DMS53 treated with DMSO at 0.1 percent for 48 hours (cell line): ENCODE results near the gene COX6B1.
"Not testable (repeated sequence)": the region's sequence is repeated elsewhere in the genome, so short reads cannot be mapped to it uniquely, and the experiment has no call there.

Source experiments
- DNase-seq: peaks from one replicate; lab custom pipeline; 2025; ENCODE audit not compliant: unreplicated experiment; lab: John Stamatoyannopoulos, UW

The COX6B1 gene

DNA sequence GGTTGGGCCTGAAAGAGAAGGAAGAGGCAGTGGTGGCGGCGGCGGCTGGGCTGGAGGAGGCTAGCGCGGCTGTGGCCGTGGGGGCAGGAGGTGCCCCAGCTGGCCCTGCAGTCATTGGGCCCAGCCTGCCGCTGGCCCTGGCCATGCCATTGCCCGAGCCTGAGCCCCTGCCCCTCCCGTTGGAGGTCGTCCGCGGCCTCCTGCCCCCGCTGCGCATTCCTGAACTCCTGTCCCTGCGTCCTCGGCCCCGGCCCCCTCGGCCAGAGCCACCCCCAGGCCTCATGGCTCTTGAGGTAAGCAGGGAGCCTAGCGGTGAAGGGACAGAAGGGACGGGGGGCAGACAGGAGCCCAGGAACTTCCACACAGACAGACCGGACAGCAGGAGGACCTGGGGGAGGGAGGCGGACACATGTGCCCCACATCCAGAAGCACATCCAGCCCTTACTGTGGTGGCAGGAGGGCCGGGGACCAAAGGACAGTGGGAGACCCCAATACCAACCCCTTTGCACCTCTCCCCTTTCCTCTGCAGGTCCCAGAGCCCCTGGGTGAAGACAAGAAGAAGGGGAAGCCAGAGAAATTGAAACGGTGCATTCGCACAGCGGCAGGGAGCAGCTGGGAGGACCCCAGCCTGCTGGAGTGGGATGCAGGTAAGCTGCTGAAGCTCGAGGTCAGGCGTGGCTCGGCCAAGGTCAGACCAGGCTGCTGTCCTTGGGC is 14.2 kb upstream of the COX6B1 start:
- no peak for DNase-seq

GRCh38 chr19:35636651-35637050 is 11.5 kb upstream of the COX6B1 start:
- DNase-seq: no peak

DNA sequence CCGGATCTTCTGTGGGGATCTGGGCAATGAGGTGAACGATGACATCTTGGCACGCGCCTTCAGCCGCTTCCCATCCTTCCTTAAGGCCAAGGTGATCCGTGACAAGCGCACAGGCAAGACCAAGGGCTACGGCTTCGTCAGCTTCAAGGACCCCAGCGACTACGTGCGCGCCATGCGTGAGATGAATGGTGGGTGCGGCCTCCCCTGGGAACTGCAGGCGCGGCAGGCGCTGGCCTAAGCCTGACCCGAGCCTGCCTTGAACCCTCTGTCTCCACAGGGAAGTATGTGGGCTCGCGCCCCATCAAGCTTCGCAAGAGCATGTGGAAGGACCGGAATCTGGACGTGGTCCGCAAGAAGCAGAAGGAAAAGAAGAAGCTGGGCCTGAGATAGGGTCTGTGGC is 11.0 kb upstream of the COX6B1 start:
- DNase-seq: no peak

GRCh38 chr19:35639321-35639639 is 8.8 kb upstream of the COX6B1 start:
- DNase-seq: no peak

GRCh38 chr19:35639863-35640262 is 8.3 kb upstream of the COX6B1 start:
- DNase-seq: no peak

GRCh38 chr19:35641515-35642151 is 6.5 kb upstream of the COX6B1 start, which contains the start of gene ETV2:
Gene ETV2 (plus strand): TSS chr19:35641745. CDS start chr19:35642461, 716 bp downstream.
- DNase-seq: no peak

DNA sequence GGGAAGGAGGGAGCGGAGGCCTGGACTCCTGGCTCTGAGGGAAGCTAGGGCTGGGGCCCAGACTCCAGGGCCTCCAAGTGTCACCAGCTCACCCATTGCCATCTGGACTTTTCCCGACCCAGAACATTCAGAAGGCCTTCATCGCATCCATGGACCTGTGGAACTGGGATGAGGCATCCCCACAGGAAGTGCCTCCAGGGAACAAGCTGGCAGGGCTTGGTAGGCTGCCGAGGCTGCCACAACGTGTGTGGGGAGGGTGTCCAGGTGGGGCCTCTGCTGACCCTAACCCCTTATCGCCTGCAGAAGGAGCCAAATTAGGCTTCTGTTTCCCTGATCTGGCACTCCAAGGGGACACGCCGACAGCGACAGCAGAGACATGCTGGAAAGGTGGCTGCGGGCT is 5.8 kb upstream of the COX6B1 start:
- DNase-seq: no peak

DNA sequence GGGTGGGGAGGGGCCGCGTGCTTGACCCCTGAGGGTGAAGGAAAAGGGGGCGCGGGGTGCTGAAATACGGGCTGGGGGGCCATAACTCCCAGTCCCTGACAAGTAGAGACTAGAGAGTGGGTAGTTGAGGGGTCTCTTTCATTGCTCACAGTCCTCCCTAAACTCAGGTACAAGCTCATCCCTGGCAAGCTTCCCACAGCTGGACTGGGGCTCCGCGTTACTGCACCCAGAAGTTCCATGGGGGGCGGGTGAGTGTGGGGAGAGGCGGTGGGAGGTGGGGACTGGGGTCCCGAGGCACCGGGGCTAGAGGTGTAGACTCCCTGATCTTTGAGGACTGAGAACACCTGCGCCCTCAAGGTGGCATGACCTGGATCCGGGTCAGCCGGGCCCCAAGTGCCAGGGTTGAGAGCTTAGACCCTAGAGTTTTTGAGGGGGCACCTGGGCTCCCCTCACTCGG is 5.3 kb upstream of the COX6B1 start:
- no peak for DNase-seq

DNA sequence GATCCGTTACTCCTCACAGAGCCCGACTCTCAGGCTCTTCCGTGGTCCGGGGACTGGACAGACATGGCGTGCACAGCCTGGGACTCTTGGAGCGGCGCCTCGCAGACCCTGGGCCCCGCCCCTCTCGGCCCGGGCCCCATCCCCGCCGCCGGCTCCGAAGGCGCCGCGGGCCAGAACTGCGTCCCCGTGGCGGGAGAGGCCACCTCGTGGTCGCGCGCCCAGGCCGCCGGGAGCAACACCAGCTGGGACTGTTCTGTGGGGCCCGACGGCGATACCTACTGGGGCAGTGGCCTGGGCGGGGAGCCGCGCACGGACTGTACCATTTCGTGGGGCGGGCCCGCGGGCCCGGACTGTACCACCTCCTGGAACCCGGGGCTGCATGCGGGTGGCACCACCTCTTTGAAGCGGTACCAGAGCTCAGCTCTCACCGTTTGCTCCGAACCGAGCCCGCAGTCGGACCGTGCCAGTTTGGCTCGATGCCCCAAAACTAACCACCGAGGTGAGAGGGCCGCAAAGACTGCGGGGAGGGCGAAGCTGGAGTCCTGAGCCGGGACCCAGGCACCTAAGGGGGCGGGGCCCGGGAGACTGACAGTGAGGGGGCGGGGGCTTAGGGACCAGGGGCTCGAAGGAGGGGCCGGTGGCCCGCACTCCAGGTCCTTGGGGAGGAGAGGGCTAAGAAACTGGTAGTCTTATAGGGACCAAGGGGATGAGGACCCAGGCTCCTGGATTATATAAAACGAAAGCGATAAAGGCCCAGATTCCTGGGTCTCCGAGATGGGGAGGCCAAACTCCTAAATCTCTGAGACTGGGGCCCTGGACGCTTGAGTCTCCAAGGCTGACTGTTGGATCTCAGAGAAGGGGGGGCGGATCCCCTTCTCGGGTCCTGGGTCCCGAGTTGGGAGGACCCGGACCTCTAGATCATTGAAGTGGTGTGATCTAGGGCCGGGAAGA is 4.6 kb upstream of the COX6B1 start:
- peak; percentile 92 for DNase-seq

DNA sequence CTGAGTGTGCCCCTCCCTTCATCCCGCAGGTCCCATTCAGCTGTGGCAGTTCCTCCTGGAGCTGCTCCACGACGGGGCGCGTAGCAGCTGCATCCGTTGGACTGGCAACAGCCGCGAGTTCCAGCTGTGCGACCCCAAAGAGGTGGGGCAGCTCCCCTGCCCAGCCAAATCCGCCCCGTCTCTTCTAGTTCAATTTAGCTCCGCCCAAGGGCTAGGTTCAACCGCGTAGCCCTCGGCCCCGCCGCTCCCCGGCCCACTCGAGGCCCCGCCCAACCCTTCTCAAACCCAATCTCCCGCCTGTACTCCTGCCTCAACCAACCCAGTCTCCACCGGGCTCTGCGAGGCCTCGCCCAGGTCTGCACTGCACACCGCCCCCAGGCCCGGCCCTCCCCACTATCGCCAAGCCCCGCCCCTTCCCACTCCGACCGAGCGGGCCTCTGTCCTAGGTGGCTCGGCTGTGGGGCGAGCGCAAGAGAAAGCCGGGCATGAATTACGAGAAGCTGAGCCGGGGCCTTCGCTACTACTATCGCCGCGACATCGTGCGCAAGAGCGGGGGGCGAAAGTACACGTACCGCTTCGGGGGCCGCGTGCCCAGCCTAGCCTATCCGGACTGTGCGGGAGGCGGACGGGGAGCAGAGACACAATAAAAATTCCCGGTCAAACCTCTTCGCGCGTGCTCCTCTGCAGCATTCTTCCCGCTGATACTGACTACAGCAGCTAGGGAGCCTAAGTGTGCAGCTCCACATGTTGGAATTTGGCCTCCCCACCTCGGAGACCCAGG is 3.7 kb upstream of the COX6B1 start:
- DNase-seq: peak; percentile 97

- DNase-seq: no peak
These were observed 3.0 kb upstream of the COX6B1 start for GRCh38 chr19:35644987-35645679.

DNA sequence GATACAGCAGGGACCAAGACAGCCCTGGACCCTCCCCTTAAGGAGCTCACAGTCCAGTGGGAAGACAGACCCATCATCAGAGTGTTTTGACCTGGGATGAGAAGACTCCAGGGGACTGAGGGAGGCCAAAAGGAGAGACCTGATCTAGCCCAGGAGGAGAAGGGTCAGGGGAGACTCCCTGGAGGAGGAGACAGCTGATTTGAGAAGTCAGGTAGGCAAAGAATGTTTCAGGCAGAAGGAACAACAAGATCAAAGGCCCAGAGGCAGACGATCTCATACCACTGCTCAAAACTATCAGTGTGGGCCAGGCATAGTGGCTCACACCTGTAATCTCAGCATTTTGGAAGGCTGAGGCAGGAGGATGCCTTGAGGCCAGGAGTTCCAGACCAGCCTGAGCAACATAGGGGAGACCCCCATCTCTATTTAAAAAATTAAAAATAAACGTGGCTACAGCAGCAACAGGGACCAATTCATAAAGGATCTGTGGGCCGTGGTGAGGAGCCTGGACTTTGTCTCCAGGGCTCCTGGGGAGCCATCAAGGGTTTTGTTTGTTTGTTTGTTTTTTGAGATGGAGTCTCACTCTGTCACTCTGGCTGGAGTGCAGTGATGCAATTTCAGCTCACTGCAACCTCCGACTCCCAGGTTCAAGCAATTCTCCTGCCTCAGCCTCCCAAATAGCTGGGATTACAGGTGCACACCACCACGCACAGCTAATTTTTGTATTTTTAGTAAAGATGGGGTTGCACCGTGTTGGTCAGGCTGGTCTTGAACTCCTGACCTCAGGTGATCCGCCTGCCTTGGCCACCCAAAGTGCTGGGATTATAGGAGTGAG is 2.2 kb upstream of the COX6B1 start:
- no peak for DNase-seq

- no peak for DNase-seq
These were observed 2.5 kb downstream of the COX6B1 start for GRCh38 chr19:35650581-35650980.

DNA sequence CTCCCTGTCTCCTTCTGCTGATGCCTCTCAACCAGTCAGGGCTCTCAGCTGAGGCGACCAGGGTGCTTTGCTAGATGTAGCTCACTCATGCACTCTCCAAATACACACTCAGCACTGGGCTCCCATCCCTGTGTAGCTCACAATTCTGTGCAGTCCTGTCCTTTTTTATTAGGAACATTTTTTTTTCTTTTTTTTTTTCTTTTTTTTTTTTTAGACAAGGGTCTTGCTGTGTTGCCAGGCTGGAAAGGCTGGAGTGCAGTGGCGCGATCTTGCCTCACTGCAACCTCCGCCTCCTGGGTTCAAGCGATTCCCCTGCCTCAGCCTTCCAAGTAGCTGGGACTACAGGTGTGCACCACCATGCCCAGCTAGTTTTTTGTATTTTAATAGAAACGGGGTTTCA is 6.7 kb downstream of the COX6B1 start:
- not testable (repeated sequence) for DNase-seq

- no peak for DNase-seq
These were observed 7.5 kb downstream of the COX6B1 start for GRCh38 chr19:35655600-35655999.

DNA sequence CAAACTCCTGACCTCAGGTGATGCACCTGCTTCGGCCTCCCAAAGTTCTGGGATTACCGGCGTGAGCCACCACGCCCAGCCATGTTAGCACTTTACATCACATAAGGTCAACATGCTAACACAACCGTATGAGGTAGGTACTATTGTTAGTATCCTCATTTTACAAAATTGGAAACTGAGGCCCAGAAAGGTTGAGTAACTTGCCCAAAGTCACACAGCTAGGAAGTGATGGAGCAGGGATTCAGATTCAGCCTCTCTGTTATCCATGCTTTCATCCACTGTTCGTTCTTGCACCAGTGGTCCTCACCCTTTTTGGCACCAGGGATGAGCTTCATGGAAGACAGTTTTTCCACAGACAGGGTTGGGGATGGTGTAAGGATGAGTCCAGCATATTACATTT is 8.6 kb downstream of the COX6B1 start:
- DNase-seq: no peak

DNA sequence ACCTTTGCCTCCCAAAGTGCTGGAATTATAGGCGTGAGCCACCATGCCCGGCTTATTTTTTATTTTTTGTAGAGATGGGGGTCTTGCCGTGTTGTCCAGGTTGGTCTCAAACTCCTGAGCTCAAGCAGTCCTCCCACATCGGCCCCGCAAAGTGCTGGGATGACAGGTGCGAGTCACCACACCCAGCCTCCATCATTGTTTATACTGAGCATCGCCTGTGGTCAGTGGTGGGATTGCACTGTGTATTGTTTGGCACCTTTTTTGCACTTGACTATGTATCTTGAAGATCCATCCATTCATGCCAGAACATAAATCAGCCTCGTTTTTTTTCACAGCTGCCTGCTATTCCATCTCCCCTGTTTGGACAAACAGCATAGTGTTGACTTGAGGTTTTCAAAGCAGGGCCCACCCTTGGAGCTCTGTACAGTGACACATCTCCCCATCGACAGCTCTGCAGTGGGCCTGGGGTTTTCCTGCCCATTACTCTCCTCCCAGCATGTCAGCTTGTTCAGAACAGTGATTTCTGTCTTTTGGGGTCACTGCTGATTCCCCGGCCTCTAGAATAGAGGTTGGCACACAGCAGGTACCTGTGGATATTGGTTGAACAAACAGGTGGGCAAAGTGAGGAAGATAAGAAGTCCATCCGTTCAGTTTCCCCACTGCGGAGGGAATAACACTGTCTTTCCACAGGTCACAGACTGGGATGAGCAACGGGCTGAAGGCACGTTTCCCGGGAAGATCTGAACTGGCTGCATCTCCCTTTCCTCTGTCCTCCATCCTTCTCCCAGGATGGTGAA is 10.0 kb downstream of the COX6B1 start:
- no peak for DNase-seq

DNA sequence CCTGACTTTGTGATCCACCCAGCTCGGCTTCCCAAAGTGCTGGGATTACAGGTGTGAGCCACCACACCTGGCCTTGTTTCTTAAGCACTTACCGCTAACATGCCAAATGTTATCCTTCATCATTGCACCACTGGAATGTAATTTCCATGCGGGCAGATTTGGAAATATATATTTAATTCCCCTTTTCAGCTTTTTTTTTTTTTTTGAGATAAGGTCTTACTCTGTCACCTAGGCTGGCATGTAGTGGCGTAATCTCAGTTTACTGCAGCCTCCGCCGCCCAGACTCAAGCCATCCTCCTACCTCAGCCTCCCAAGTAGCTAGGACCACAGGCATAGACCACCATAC is 13.8 kb downstream of the COX6B1 start:
- DNase-seq: no peak

GRCh38 chr19:35663981-35664380 is 15.9 kb downstream of the COX6B1 start:
- no peak for DNase-seq
